Mononuclear cell (primary cell): Measurements from ENCODE around the gene NFIA. TPM values are rescaled to one million over a fixed set of nuclear protein-coding genes. Genes with fewer than 3 reads are reported as not detected.

Experiments
- H3K27me3 ChIP-seq: 2 replicates; pipeline ENCODE4 v1.6.0; 2011; ENCODE audit warnings: low read length, control low read depth; ENCODE audit not compliant: insufficient read depth
- H3K4me1 ChIP-seq: 2 replicates; pipeline ENCODE4 v1.5.1; 2011; ENCODE audit warnings: mild to moderate bottlenecking, low read length, control low read depth; ENCODE audit not compliant: insufficient read depth
- H3K4me3 ChIP-seq: 2 replicates; pipeline ENCODE4 v1.5.1; 2011; ENCODE audit warnings: mild to moderate bottlenecking, low read length, moderate library complexity
- H3K9me3 ChIP-seq: 2 replicates; pipeline ENCODE4 v1.5.1; 2011; ENCODE audit warnings: low read depth, mild to moderate bottlenecking, control low read depth, low read length
- total RNA-seq: library from RNA; depleted of rRNA; stranded (reverse); fragments of >200 nt; gene quantifications from one replicate; pipeline ENCODE4 v1.2.3, GENCODE V29; 2012

NFIA gene
- total RNA-seq, 1 donor: 3.5 TPM

DNA sequence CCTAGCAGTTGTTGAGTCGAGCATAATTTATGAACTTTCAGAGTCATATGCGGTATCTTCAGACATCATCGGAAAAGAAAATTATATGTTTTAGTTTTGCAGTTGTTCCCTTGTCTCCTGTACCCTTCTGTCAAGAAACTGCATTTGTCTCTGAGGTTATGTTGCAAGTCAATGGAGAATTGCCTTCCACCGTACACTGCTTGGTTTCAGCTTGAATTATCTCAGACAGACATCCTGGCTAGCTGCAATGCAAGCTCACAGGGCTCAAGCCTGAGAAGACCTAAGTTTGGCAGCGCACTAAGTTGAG lies 156.0 kb downstream of the NFIA start:
- H3K9me3 ChIP-seq: no peaks in the 10 kb centered on the region
- H3K4me3 ChIP-seq: no peak overlapping the region
- no peaks in the 10 kb centered on the region for H3K27me3 ChIP-seq
- H3K4me1 ChIP-seq: no peaks in the 10 kb centered on the region

GRCh38 chr1:61240878-61241277 lies 158.5 kb downstream of the NFIA start:
- H3K4me3 ChIP-seq: no peak overlapping the region

DNA sequence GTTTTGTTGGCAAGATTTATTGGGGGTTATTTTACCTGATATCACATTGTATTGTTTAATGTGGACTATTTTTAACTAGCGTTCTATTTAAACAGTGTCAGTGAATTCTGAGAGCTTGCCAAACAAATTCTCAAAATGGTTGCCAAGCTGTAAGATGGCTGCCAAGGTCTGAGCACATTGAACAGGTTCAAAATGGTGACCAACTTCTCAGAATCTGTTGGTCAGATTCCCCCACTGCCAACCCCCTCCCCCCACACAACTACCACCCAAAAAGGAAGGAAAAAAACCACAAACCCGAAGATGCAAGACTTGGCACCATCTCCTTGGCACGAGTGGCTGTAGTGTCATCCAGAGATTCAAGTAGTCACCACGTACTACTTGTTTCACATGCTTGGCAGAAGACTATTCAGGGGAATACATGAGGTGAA lies 159.1 kb downstream of the NFIA start:
- H3K9me3 ChIP-seq: no peaks in the 10 kb centered on the region
- no peak overlapping the region for H3K4me3 ChIP-seq
- H3K4me1 ChIP-seq: no peaks in the 10 kb centered on the region
- H3K27me3 ChIP-seq: no peaks in the 10 kb centered on the region

More at GRCh38 chr1:61240878-61241277, 158.5 kb downstream of the NFIA start:
- Histone ChIP-seq H3K9me3 (no peaks in the 10 kb centered on the region), H3K4me1 (no peaks in the 10 kb centered on the region), H3K27me3 (no peaks in the 10 kb centered on the region)

DNA sequence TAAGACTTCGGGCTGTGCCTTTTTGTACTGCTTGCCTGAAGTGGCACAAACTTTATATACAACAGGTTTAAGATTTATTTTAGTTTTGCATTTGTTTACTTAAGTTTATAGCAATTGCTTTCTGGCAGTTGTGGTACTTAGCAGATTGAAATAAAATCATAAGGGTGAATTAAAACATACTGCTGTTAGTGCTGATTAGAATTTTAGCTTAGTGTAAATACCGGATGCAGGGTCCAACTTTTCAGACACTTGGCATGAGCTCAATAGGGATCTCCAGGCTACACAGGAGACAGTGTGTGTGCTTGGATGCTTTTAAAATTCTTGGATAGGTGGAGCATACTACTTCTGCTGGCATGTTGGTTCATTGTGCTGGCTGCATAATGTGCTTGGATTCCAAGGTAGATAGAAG lies 159.6 kb downstream of the NFIA start:
- Histone ChIP-seq H3K9me3 (no peaks in the 10 kb centered on the region), H3K4me3 (no peak overlapping the region), H3K27me3 (no peaks in the 10 kb centered on the region), H3K4me1 (no peaks in the 10 kb centered on the region)

DNA sequence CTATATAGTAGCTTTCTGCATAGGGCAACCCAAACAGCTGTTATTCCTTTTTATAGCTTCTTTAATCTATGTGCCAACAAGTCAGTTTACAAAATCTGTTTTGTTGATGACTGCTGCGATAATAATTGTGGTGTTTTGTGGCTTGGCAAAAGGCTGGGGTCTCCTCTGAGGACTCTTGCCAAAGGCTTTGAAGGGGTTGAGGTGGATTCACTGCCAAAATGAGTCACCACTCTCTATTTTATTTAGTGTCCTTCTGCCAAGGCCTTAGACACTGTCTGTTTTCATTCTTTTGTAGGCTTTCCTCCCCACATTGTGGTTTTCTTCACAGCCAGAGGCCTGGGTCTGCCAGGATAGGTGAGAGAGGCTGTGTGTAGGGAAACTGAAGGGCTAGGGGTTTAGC lies 161.8 kb downstream of the NFIA start:
- Histone ChIP-seq H3K27me3 (no peaks in the 10 kb centered on the region), H3K4me3 (no peak overlapping the region), H3K9me3 (no peaks in the 10 kb centered on the region), H3K4me1 (peaks cover 15% of the 10 kb centered on the region)

GRCh38 chr1:61245696-61246400 lies 163.5 kb downstream of the NFIA start:
- Histone ChIP-seq H3K9me3 (no peaks in the 10 kb centered on the region), H3K4me3 (no peak overlapping the region), H3K27me3 (no peaks in the 10 kb centered on the region), H3K4me1 (peaks cover 15% of the 10 kb centered on the region)

GRCh38 chr1:61247051-61247825 lies 164.9 kb downstream of the NFIA start:
- Histone ChIP-seq H3K9me3 (no peaks in the 10 kb centered on the region), H3K4me1 (peaks cover 15% of the 10 kb centered on the region), H3K4me3 (no peak overlapping the region), H3K27me3 (no peaks in the 10 kb centered on the region)

- Histone ChIP-seq H3K27me3 (no peaks in the 10 kb centered on the region), H3K4me1 (peaks cover 19% of the 10 kb centered on the region), H3K9me3 (no peaks in the 10 kb centered on the region), H3K4me3 (no peak overlapping the region)
These were observed 165.8 kb downstream of the NFIA start for GRCh38 chr1:61247881-61248752.

DNA sequence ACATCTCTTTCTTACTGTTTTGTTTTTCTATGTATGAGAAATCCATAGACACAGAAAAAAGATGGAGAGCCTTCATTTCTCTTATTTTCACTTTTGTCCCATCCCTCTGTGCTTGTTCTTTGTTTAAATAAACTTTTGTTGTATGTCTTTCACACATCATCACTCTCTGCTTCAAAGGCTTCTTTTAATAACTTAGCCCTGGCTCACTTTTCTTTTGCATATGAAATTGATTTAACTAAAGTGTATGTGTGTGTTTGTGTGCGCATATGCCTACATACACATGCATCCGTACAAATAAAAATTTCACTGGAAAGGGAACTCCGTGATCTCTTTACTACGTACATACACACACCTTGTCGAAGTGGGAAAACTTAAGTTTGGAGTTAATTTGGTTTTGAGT lies 168.6 kb downstream of the NFIA start:
- Histone ChIP-seq H3K4me3 (no peak overlapping the region), H3K9me3 (no peaks in the 10 kb centered on the region), H3K4me1 (peaks cover 43% of the 10 kb centered on the region), H3K27me3 (no peaks in the 10 kb centered on the region)

DNA sequence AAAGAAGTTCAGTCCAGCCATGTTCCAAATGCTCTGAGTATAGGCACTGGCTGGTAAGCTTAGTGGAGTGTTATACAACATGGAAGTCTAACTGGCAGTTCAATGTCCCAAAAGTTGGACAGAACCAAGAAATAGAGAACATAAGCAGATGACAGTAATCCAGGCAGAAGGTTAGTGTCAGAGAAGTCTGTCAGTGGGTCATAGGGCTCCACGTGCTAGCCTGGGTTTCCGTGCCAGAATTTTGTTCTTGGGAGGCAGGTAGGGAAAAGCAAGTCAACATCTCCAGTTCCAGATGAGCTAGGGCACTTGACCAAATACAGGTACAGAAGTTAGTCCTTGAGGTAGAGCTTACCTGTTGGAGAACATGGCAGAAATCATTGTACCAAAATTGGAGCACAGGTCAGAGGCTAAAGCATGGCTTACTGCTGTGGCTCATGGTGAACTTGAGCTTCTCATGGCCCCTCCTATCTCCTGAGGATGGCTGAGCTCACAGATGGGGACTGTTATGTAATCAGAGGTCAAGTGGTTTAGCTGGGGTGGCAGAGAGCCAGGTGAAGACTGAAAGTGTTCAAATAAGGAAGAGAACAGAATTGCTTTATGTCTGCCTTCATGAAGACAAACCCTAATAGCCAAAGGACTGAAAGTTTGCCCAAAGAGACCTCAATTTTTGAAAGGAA lies 170.8 kb downstream of the NFIA start:
- Histone ChIP-seq H3K4me3 (no peak overlapping the region), H3K27me3 (no peaks in the 10 kb centered on the region), H3K4me1 (peaks cover 34% of the 10 kb centered on the region), H3K9me3 (no peaks in the 10 kb centered on the region)

- H3K4me3 ChIP-seq: no peak overlapping the region
- H3K9me3 ChIP-seq: no peaks in the 10 kb centered on the region
- peaks cover 29% of the 10 kb centered on the region for H3K4me1 ChIP-seq
- H3K27me3 ChIP-seq: no peaks in the 10 kb centered on the region
These were observed 171.7 kb downstream of the NFIA start for GRCh38 chr1:61253912-61254633.

- Histone ChIP-seq H3K4me1 (peaks cover 29% of the 10 kb centered on the region), H3K4me3 (peak overlapping the region; percentile 15), H3K27me3 (no peaks in the 10 kb centered on the region), H3K9me3 (no peaks in the 10 kb centered on the region)
These were observed 172.4 kb downstream of the NFIA start for GRCh38 chr1:61254634-61255357.

DNA sequence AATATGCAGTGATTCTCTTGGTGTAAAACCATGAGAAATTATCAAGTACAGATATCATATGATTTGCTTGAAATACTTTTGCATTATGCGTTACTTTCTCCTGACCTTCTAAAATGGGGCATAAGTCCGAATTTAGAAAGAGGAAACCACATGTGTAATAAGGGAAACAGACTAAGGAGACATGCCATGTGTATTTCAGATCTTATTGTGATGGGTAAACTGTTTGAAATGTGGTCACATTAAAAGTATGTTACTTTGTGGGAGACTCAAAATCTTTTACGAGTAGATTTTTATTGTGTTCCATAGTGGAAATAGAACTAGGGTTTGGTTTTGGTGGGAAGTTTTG lies 173.0 kb downstream of the NFIA start:
- Histone ChIP-seq H3K27me3 (no peaks in the 10 kb centered on the region), H3K4me1 (peaks cover 29% of the 10 kb centered on the region), H3K9me3 (no peaks in the 10 kb centered on the region), H3K4me3 (peak overlapping the region; percentile 15)
